CD4-positive, alpha-beta T cell treated with Interleukin-6 for 4 hours (primary cell): ENCODE results near the gene RUFY1.
"Not testable (repeated sequence)": the region's sequence is repeated elsewhere in the genome, so short reads cannot be mapped to it uniquely, and the experiment has no call there.

Experiments used
- DNase-seq: peaks from one replicate; pipeline ENCODE4 v3.0.0-alpha.2; 2020; ENCODE audit warnings: mixed read lengths

The RUFY1 gene

DNA sequence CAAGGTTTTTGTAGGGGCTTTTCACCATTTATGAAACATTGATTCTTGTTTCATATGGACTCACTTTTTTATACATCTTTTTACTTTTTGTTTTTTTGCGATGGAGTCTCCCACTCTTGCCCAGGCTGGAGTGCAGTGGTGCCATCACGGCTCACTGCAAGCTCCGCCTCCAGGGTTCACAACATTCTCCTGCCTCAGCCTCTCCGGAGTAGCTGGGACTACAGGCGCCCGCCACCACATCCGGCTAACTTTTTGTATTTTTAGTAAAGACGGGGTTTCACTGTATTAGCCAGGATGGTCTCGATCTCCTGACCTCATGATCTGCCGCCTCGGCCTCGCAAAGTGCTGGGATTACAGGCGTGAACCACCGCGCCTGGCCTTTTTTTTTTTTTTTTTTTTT lies 7.1 kb upstream of the RUFY1 start:
- not testable (repeated sequence) for DNase-seq

DNA sequence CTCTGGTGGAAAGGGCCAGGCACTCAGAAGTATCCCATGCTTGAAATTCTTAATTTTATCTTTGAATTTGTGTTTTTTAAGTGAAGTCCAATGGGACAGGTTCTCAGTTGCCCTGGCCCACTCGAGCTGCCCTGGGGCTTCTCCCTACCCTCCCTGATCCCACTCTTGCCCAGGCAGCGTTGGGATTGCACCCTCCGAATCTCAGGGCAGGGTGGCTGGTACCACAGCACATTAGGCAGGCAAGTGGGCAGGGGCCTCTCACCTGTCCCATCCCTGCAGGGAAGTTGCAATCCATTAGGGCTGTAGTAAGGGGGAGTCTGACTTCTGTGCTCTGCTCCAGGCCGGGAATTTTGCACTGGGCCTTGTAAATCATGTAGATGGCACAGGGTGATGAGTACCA lies 2.7 kb downstream of the RUFY1 start:
- DNase-seq, result no peak

DNA sequence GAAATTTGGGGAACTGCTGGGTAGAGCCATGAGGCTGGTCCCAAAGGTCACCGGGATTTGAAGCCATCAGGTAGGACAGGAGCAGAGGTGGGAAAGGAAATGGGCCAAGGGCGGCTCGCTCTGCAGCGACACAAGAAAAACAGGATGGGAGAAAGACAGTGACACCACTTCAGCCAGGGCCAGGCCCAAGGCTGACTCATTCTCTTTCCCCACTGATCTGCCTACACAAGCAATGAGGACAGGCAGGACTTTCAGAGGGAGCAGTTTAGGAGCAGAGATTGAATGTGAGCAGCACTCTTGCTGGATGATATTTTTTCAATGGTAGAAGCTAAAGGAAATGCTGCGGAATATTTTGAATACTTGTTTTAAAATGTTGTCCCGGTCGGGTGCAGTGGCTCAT lies 3.5 kb downstream of the RUFY1 start:
- DNase-seq, result no peak

DNA sequence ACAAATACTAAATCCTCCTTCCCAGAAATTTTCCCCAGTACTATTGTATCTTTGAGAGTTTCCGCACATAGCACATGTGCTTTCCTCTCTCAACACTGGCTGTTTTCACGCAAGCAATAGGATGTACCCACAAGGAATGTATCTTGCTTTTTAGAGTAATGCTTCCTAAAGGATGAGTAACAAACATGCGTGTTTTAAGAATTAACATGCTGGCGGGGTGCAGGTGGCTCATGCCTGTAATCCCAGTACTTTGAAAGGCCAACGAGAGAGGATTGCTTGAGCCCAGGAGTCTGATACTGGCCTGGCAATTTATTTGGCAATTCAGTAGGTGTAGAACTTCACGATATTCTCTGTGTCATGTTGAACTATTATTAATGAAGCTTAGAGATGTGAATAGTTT lies 4.6 kb downstream of the RUFY1 start:
- no peak for DNase-seq

DNA sequence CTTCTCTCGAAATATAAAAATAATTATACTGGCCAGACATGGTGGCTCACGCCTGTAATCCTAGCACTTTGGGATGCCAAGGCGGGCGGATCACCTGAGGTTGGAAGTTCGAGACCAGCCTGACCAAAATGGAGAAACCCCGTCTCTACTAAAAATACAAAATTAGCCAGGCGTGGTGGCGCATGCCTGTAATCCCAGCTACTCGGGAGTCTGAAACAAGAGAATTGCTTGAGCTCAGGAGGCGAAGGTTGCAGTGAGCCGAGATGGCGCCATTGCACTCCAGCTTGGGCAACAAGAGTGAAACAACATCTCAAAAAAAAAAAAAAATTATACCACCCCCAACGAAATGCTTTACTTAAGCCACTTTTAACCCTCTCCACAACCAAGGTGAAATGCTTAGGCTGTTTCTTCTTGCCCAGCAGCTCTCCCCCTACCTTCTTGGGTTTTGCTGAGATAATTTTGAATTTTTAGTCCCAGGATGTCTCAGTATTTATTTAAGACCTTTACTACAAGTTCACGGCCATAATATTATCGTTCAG lies 8.0 kb downstream of the RUFY1 start:
- DNase-seq, result not testable (repeated sequence)

DNA sequence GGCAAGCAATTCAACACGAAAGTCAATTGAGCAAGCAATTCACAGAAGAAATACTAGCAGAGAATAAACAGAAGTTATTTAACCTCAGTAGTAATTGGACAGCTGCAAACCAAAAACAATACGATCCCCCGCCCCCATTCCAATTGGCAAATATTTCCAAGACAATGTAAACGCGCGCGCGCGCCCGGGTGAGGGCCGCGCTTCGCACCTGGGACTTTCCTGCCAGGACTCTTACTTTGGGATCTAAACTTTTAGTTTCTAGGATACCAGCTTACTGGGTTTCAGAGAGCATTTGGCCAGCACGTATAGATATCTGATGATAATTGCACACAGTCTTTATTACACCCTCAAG lies 8.6 kb downstream of the RUFY1 start:
- DNase-seq, result peak; percentile 14

DNA sequence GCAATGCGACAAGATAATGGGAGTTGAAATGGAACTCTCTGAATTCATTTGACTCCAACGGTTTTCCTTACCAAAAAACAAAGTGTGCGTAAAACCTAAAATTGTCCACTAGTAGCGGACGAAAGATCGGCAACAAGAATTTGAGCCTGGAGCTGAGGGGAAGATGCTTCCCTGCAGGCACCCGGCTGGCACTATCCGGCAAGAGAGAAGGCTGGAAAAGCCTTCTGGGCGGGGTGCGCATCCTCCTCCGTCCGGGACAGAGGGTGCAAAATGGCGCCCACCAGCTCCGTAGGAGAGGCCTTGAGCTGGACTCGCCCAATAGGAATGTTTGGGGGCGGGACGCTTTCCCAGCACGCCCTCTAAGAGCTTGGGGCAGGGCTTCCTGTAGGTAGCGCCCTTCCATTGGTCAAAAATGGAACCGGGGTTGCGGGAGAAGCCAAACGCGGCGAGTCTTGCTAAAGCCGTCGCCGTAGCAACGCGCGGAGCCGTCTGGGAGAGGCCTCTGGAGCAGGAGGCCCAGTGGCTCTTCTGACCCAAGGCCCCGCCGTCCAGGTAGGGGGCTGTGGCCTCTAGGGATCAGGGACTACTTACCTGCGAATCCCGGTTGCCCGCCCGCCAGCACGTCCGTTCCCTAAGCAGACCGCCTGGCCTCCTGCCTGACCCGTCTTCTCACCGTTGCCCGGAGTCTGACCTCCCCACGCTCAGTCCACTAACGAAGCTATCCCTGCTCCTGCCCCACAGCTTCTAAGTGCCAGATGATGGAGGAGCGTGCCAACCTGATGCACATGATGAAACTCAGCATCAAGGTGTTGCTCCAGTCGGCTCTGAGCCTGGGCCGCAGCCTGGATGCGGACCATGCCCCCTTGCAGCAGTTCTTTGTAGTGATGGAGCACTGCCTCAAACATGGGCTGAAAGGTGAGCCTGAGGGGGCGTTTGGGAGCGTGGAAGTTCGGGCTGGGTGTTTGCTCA lies 9.2 kb downstream of the RUFY1 start:
- peak; percentile 94 for DNase-seq

DNA sequence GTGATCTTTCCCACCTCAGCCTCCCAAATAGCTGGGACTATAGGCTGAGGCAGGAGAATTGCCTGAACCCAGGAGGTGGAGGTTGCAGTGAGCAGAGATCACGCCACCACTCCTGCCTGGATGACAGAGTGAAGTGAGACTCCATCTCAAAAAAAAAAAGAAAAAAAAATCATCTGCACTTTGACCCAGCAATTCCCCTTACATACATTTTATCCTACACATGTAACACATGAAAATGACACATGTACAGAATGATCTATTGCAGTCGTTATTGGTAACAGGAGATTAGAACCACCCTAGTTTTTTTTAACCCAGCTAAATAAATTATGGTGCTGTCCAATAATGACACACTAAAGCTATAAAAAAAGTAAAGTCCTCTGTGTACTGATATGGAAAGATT lies 14.2 kb downstream of the RUFY1 start:
- DNase-seq, result no peak

DNA sequence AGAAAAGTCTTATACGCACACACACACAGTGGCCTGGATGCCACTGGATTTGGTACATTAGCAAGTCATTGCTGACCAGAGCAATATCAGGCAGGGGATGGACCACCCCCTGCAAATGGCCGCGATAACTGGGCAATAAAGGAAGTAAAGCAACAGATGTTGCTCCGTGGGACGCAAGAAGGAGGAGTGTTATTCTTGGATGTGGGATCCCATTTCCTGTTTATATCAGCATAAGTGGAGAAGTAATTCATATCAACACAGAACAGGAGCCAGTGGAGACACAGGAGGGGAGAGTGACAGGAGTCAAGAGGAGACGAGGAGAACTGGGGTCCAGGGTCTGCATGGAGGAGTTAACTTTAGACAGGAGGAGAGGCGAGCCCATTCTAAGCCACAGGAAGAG lies 18.4 kb downstream of the RUFY1 start:
- no peak for DNase-seq

DNA sequence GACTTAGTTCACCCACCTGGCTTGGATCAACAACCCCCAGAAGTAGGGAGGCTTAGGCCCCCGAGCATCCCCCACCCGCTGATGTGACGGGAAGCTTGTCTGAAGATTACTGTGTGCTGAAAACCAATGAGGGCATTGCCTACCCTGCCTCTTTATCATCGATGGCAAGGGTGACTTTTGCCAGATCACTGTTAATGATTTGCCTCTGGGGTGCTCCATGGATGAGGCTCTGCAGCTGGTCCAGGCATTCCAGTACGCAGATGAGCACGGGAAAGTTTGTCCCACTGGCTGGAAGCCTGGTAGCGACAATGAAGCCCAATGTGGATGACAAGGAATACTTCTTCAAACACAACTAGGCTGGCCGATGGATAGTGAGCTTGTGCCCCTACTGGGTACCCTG lies 22.0 kb downstream of the RUFY1 start:
- DNase-seq, result no peak

DNA sequence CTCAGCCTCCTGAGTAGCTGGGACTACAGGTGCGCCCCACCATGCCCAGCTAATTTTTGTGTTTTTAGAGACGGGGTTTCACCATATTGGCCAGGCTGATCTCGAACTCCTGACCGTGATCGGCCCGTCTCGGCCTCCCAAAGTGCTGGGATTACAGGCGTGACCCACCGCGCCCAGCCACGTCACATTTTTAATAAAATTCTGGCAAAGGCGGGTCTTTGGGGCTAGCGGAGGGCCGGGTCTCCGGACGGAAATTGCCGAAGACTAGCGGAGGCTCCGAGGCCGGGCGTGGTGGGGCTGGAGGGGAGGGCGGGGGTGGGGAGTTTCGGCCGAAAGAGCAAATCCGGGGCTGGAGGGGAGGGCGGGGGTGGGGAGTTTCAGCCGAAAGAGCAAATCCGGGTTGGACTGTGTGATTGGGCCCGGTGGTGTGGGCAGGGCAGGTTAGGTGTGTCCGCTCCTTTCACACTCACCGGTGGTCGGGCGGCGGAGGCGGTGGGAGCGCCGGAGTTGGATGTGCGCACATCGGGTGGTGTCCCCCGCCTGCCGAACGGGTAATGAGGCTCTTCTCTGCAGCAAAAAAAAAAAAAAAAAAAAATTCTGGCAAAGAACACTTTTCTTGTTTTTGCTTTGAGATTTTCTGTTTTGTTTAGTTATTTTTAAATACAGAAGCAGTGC lies 27.1 kb downstream of the RUFY1 start:
- no peak for DNase-seq

DNA sequence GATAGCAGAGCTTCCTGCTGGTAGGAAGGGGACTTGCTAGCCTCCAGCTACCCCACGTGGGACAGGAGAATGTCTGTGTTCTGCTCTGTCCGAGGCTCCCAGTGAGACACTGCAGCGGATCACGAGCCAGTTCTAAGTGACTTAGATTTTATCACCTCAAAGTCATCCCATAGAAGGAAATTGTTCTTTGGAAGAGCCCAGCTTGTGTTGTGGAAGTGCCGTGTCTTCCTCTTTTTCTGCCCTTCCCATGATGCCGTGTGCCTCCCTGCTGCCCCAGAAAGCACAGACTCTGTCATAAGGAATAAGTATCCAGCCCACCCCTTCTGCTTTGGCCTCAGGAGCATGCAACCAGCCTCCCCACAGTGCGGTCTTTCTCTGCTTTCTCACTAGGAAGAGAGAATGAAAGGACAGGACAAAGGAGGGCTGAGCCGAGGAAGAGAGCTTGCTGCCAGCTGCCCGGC lies 35.6 kb downstream of the RUFY1 start:
- no peak for DNase-seq

DNA sequence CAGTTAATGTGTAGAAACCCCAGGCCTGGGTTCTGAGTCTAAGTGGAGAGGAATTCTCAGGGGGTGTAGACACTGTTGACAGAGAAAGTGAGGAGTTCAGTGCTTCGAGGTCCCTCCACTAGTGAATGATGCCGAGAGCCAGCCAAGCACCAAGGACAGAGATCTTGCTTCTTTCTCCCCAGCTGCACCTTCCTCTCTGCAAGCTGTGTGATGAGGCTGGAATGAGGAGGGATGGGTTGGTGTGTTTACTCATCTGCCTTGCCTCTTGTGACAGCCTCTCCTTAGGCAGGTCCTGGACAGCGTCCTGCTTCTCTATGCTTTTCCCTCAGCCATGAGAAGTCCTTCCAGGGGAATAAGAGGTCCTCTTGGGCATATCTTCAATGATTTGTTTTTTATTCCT lies 37.8 kb downstream of the RUFY1 start:
- DNase-seq, result no peak

DNA sequence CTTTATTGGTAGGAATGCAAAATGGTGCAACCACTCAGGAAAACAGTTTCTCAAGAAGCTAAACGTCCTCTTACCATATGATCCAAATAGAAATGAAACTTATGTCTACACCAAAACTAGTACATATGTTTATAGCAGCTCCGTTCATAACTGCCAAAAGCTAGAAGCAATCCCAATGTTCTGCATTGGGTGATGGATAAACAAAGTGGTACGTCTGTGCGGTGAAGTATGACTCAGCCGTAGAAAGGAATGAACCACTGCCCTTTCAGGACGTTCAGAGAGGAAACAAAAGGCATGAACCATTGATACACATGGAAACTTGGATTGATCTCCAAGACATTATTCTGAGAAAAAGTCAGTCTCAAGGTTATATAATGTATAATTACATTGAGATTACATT lies 45.6 kb downstream of the RUFY1 start:
- DNase-seq, result no peak

DNA sequence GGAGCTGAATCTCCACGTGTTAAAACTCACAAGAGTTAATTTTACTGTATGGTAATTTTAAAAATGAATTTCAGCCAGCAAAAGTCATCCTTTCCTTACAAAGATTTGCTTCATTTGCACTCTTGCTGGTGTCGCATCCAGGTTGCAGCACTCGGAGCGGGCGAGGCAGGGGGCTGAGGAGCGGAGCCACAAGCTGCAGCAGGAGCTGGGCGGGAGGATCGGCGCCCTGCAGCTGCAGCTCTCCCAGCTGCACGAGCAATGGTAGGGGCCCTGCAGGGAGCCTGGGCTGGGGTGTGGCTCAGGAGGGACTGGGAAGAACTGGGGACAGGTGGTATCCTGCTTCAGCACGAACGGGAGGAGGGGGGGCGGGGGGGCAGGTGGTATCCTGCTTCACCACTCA lies 46.1 kb downstream of the RUFY1 start:
- DNase-seq, result no peak

DNA sequence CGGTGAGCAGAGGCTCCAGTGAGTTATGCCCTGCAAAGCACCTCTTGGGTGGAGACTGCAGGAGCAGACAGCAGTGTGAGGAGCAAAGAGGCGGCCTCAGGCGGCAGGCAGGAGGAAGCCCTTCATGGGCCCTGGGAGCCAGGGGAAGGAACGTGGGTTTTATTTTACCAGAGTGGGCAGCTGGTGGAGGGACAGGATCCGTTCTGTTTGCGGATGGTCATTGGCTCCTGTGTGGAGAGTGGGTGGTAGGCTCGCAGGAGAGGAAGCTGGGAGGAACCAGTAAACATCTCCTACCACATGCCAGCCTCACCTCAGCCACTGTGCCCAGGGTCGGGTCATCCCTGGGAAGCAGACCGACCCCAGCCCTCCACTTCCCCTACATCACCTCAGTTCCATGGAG lies 48.7 kb downstream of the RUFY1 start:
- no peak for DNase-seq

DNA sequence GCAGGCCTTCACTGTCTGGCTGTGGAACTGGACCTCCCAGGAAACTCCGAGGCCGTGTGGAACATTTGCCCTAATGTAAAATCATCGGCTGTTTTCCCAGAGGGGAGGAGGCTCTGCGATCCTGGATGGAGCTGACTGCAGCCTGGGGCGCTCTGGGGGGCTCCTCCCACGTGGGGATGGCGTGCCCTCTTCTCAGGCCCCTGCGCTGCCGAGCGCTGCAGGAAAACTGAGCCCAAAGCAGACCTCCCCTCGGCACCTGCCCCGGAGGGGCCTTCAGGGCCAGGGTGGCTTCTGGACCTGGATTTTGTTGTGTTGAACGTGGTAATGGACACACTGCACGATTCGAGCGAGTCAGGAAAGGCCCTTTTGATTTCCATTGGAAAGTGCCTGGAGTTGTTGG lies 49.2 kb downstream of the RUFY1 start:
- no peak for DNase-seq

DNA sequence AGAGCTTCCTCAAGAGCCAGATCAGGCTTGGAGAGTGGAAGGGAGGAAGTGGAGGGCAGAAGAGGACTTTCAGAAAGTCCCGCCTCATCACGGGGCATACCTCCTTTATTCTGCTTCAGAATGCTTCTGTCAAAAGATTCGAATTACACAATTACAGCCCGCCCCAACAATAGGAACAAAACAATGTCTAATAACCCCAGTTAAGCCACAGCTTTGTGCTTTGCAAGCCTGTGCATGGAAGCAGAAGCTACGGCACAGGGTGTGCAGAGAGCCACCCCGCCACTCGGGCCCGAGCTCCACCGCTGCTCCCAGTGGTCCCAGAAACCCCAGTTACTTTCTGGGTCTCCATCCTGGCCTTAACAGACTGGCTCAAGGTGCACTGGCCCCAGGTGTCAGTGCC lies 49.6 kb downstream of the RUFY1 start:
- DNase-seq, result no peak

DNA sequence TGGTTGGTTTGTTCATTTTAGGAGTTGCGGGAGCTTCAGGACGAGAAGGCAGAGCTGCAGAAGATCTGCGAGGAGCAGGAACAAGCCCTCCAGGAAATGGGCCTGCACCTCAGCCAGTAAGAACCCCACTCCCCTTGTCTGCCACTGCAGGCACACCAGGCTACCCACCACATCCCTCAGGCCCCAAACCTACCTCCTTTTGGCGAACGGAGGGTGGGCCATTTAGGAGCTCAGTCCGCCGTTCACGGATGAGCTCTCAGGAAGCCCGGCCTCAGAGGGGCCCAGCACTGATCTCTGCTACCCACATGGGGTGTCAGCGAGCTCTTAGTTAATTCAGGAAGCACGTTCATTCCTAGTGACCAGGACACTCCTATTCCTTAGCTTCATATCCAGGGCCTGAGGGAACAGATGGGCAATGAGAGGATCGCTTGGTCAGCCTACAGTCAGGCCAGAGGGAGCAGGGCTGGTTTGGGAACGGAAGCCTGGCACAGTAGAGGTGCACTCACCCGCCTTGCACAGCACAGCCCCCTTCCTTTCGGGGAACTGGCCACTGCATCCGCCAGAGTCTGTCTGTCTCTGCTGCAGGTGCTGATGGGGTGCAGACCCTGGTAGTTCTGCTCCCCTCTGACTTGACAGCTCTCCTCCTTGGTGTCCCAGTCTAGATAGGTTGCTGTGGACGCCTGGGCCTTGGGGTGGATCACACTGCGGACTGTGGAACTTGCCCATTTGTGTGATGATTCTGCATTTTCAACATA lies 51.7 kb downstream of the RUFY1 start:
- no peak for DNase-seq

DNA sequence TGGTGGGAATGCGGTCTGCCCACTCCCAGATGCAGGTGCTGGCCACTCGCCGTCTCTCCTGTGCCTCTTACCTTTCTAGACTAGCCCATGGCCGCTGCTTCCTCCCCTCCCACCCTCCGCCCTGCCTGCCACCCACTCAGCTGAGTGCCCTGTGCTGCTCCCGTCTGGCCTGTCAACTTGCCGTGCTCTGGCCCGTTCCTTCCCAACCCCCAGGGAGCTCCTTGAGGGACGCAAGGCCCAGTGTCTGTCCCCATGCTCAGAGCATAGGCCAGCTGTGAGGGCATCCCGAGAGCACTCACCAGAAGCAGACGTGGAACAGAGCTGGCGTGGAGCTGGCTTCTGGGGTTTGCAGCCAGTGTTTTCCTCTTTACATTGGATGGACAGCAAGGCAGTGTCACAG lies 53.0 kb downstream of the RUFY1 start:
- DNase-seq, result no peak

DNA sequence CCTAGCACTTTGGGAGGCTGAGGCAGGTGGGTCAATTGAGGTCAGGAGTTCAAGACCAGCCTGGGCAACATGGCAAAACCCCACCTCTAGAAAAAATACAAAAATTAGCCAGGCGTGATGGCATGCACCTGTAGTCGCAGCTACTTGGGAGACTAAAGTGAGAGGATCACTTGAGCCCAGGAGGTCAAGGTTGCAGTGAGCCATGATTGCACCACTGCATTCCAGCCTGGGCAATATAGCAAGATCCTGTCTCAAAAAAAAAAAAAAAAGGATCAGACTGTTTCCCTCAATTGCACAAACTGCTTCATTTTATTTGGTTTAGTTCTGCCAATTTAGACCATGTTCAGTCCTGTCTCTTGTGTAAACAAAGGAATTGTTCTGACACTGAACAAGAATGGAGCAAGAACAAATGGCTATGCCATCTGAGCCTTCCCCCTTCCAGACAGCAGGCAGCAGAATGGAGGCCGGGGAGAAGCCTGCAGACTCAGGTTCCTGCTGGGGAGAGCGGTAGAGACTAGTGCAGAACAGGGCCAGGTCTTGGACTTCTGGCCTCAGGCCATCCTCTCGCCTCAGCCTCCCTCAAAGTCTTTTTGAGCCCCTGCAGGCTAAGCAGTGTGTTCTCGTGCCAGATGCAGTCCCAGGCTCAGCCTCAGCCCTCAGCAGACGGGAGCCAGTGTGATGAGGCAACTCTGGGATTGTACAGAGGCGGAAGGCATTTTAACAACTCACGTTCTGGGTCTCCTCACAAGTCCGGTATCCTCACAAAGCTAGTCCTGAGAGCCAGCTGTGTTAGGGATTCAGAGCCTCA lies 54.9 kb downstream of the RUFY1 start:
- DNase-seq, result no peak
